Measurements from ENCODE around the gene ZNF98.

DNA sequence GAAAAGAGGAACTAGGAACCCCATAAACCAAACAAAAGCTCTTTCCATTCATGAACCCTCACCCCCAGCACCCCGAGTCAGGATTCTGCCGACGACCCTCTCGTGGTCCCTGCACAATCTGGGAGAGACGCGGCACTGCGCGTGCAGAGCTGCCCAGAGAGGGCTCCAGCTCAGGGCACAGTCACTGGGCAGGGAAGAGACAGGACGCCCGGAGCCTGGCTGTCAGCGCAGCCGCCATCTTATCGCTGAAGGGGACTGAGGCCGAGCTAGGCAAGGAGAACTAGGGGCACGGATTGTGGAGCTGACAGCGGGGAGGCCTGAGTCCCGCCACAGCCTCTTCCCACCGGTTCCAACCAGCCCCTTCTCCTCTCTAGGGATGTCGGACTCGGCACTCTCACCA lies 349 bp downstream of the ZNF98 start:
- TF ChIP-seq, protein P1, sequence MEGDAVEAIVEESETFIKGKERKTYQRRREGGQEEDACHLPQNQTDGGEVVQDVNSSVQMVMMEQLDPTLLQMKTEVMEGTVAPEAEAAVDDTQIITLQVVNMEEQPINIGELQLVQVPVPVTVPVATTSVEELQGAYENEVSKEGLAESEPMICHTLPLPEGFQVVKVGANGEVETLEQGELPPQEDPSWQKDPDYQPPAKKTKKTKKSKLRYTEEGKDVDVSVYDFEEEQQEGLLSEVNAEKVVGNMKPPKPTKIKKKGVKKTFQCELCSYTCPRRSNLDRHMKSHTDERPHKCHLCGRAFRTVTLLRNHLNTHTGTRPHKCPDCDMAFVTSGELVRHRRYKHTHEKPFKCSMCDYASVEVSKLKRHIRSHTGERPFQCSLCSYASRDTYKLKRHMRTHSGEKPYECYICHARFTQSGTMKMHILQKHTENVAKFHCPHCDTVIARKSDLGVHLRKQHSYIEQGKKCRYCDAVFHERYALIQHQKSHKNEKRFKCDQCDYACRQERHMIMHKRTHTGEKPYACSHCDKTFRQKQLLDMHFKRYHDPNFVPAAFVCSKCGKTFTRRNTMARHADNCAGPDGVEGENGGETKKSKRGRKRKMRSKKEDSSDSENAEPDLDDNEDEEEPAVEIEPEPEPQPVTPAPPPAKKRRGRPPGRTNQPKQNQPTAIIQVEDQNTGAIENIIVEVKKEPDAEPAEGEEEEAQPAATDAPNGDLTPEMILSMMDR (IDR thresholded peaks at IDR 0.05) = no peak
- no peak for TF ChIP-seq POLR2AphosphoS5 (IDR thresholded peaks at IDR 0.05)
- no peak for TF ChIP-seq POLR2A (IDR thresholded peaks at IDR 0.05; ENCODE audit: low read depth)
- TF ChIP-seq EP300 (IDR thresholded peaks at IDR 0.05) = no peak
